Astrocyte (in vitro differentiated cells and primary cell): ENCODE results near the gene REL. TPM values are rescaled to one million over a fixed set of nuclear protein-coding genes. Genes with fewer than 3 reads are reported as not detected.

ENCODE experiments used
- DNase-seq: peaks from one replicate; pipeline ENCODE4 v3.0.0-alpha.2; 2010; ENCODE audit warnings: low read depth
- FAIRE-seq: peaks from 2 replicates; lab custom pipeline; 2011; peaks lifted over from hg19 to GRCh38; lab: Jason Lieb, UNC
- H2AFZ ChIP-seq: 2 replicates; pipeline ENCODE4 v1.6.0; 2012; ENCODE audit warnings: low read depth, low read length, inconsistent platforms
- H3K27ac ChIP-seq: 2 replicates; pipeline ENCODE4 v1.5.1; 2011; ENCODE audit warnings: low read depth, low read length, inconsistent platforms
- H3K27me3 ChIP-seq: 2 replicates; pipeline ENCODE4 v1.6.0; 2011; ENCODE audit warnings: low read length, inconsistent platforms; ENCODE audit not compliant: insufficient read depth
- H3K36me3 ChIP-seq: 2 replicates; pipeline ENCODE4 v1.5.1; 2011; ENCODE audit warnings: low read length, inconsistent platforms; ENCODE audit not compliant: insufficient read depth
- H3K4me1 ChIP-seq: 2 replicates; pipeline ENCODE4 v1.5.1; 2011; ENCODE audit warnings: low read length, inconsistent platforms; ENCODE audit not compliant: insufficient read depth
- H3K4me2 ChIP-seq: 2 replicates; pipeline ENCODE4 v1.6.0; 2012; ENCODE audit warnings: low read length, inconsistent platforms
- H3K4me3 ChIP-seq: 2 replicates; pipeline ENCODE4 v1.5.1; 2011; ENCODE audit warnings: low read depth, mild to moderate bottlenecking, low read length, inconsistent platforms; ENCODE audit not compliant: insufficient read depth
- H3K79me2 ChIP-seq: 2 replicates; pipeline ENCODE4 v1.6.0; 2012; ENCODE audit warnings: mild to moderate bottlenecking, low read length, inconsistent platforms; ENCODE audit not compliant: insufficient read depth
- H3K9ac ChIP-seq: 2 replicates; pipeline ENCODE4 v1.6.0; 2012; ENCODE audit warnings: mild to moderate bottlenecking, low read length, inconsistent platforms
- H3K9me3 ChIP-seq: 2 replicates; pipeline ENCODE4 v1.5.1; 2012; ENCODE audit warnings: low read depth, mild to moderate bottlenecking, low read length, inconsistent platforms; ENCODE audit not compliant: insufficient read depth
- H4K20me1 ChIP-seq: 2 replicates; pipeline ENCODE4 v1.6.0; 2012; ENCODE audit warnings: low read length, inconsistent platforms; ENCODE audit not compliant: insufficient read depth
- H3K27ac Mint-ChIP-seq: one replicate; pipeline ENCODE4 v1.8.0; 2021; ENCODE audit warnings: mild to moderate bottlenecking, mixed read lengths; ENCODE audit not compliant: unreplicated experiment
- H3K27me3 Mint-ChIP-seq: one replicate; pipeline ENCODE4 v1.8.0; 2021; ENCODE audit warnings: low read depth, mixed read lengths; ENCODE audit not compliant: unreplicated experiment
- H3K36me3 Mint-ChIP-seq: one replicate; pipeline ENCODE4 v1.8.0; 2021; ENCODE audit warnings: low read depth, mixed read lengths; ENCODE audit not compliant: unreplicated experiment
- H3K4me1 Mint-ChIP-seq: one replicate; pipeline ENCODE4 v1.8.0; 2021; ENCODE audit warnings: low read depth, mixed read lengths; ENCODE audit not compliant: unreplicated experiment
- H3K4me3 Mint-ChIP-seq: one replicate; pipeline ENCODE4 v1.8.0; 2021; ENCODE audit warnings: mild to moderate bottlenecking, moderate library complexity, mixed read lengths; ENCODE audit not compliant: unreplicated experiment
- H3K9me3 Mint-ChIP-seq: one replicate; pipeline ENCODE4 v1.8.0; 2021; ENCODE audit warnings: mild to moderate bottlenecking, mixed read lengths; ENCODE audit not compliant: unreplicated experiment
- CTCF ChIP-seq: IDR thresholded peaks from 2 replicates; pipeline ENCODE4 v1.5.1; 2011; ENCODE audit warnings: low read depth, mild to moderate bottlenecking, inconsistent platforms, low read length, moderate library complexity; ENCODE audit not compliant: insufficient read depth
- EZH2 ChIP-seq: IDR thresholded peaks from 2 replicates; pipeline ENCODE4 v1.6.1; 2012; ENCODE audit warnings: mild to moderate bottlenecking, low read length, inconsistent platforms; ENCODE audit not compliant: insufficient read depth
- total RNA-seq: library from RNA; stranded (reverse); gene quantifications from 2 replicates; pipeline ENCODE4 v1.2.1, GENCODE V29; 2021

The REL gene
- total RNA-seq, 1 donor from 2014 or later = 6.5 TPM

DNA sequence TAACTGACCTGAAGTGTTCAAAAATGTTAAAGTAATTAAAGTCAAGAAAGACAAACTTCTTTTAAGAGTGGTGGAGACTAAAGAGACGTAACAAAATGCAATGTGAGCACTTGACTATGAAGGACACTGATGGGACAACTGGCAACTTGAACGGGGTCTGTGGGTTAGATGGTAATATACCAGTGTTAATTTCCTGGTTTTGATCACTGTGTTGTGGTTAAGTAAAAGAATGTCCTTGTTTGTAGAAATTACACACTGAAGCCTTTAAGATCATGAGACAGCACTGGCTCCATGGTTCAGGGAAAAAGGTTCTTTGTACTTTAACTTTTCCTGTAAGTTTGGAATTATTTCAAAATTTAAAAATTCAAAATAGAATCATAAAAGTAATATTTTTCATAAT, 58.2 kb downstream of the REL start:
- H3K4me1 Mint-ChIP-seq = no peaks in the 10 kb centered on the region
- Histone ChIP-seq H2AFZ (no peak overlapping the region), H3K9ac (no peak overlapping the region), H3K9me3 (no peaks in the 10 kb centered on the region), H3K4me3 (no peak overlapping the region), H3K27me3 (no peaks in the 10 kb centered on the region), H3K27ac (no peak overlapping the region), H3K4me2 (no peak overlapping the region), H3K36me3 (no peaks in the 10 kb centered on the region), H3K4me1 (no peaks in the 10 kb centered on the region), H4K20me1 (no peaks in the 10 kb centered on the region), H3K79me2 (no peaks in the 10 kb centered on the region)
- H3K9me3 Mint-ChIP-seq = peaks cover 1% of the 10 kb centered on the region
- TF ChIP-seq EZH2 (no peak), CTCF (no peak)
- H3K27me3 Mint-ChIP-seq = no peaks in the 10 kb centered on the region
- FAIRE-seq = no peak
- peaks cover 18% of the 10 kb centered on the region for H3K36me3 Mint-ChIP-seq
- H3K4me3 Mint-ChIP-seq = no peak overlapping the region
- no peak for DNase-seq
- H3K27ac Mint-ChIP-seq = no peak overlapping the region

GRCh38 chr2:60945341-60945740, 64.0 kb downstream of the REL start:
- peaks cover 3% of the 10 kb centered on the region for H3K4me1 Mint-ChIP-seq
- Histone ChIP-seq H3K79me2 (no peaks in the 10 kb centered on the region), H3K4me1 (no peaks in the 10 kb centered on the region), H3K4me2 (no peak overlapping the region), H2AFZ (no peak overlapping the region), H3K27ac (no peak overlapping the region), H3K27me3 (no peaks in the 10 kb centered on the region), H3K36me3 (no peaks in the 10 kb centered on the region), H3K9ac (no peak overlapping the region), H3K4me3 (no peak overlapping the region), H3K9me3 (no peaks in the 10 kb centered on the region), H4K20me1 (no peaks in the 10 kb centered on the region)
- H3K36me3 Mint-ChIP-seq = peaks cover 14% of the 10 kb centered on the region
- FAIRE-seq = no peak
- no peak overlapping the region for H3K27ac Mint-ChIP-seq
- TF ChIP-seq CTCF = no peak
- TF ChIP-seq EZH2 = no peak
- H3K9me3 Mint-ChIP-seq = no peaks in the 10 kb centered on the region
- H3K4me3 Mint-ChIP-seq = no peak overlapping the region
- H3K27me3 Mint-ChIP-seq = no peaks in the 10 kb centered on the region
- DNase-seq = no peak

DNA sequence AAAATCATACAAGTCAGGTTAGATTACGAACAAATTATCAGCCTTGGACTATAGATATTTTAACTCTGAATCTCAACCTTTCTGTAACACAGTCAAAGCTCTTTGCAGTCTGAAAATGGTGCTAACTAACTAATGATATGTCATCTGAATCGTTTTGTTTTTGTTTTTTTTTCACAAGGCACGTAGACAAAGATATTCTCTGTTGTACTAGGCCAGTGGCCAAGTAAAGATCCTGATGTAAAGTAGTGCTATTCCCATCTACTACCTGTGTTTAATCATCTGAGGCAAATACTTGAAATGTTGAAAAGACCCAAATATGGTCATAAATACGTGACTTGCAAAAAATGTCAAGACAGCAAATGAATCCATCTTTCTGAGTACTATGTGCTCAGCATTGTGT, 65.7 kb downstream of the REL start:
- H3K27me3 ChIP-seq = no peaks in the 10 kb centered on the region
- Mint-ChIP-seq H3K27me3 (no peaks in the 10 kb centered on the region), H3K36me3 (peaks cover 26% of the 10 kb centered on the region), H3K9me3 (no peaks in the 10 kb centered on the region), H3K27ac (no peak overlapping the region), H3K4me1 (peaks cover 3% of the 10 kb centered on the region), H3K4me3 (no peak overlapping the region)
- H3K9me3 ChIP-seq = no peaks in the 10 kb centered on the region
- no peak overlapping the region for H3K27ac ChIP-seq
- no peaks in the 10 kb centered on the region for H3K4me1 ChIP-seq
- no peaks in the 10 kb centered on the region for H3K79me2 ChIP-seq
- no peak for FAIRE-seq
- no peak overlapping the region for H3K4me2 ChIP-seq
- TF ChIP-seq EZH2 = no peak
- TF ChIP-seq CTCF = no peak
- no peak overlapping the region for H3K4me3 ChIP-seq
- DNase-seq = no peak
- H2AFZ ChIP-seq = no peak overlapping the region
- no peaks in the 10 kb centered on the region for H4K20me1 ChIP-seq
- H3K36me3 ChIP-seq = no peaks in the 10 kb centered on the region
- H3K9ac ChIP-seq = no peak overlapping the region
